PFSK-1 (cell line): ENCODE measurements around the gene LAMA3.

Experiments
- FOXP2 ChIP-seq: optimal IDR thresholded peaks from 2 replicates; pipeline ENCODE3; 2011; ENCODE audit warnings: borderline replicate concordance, control low read depth, inconsistent platforms; ENCODE audit not compliant: insufficient read depth; ENCODE audit errors: extremely low read length, extremely low read depth
- POLR2AphosphoS5 ChIP-seq: IDR thresholded peaks from 2 replicates; pipeline ENCODE4 v1.6.1; 2012; ENCODE audit warnings: low read depth, mild to moderate bottlenecking, control low read depth, low read length, moderate library complexity
- REST ChIP-seq, 2 experiments: IDR thresholded peaks; 2 replicates each; pipeline versions ENCODE4 v1.6.1 to v1.8.0; 2011 to 2012; ENCODE audit warnings: low read depth in 2 of 2, low read length in 2 of 2, control low read depth in 1 of 2, inconsistent platforms in 1 of 2, mild to moderate bottlenecking in 1 of 2, moderate library complexity in 1 of 2; ENCODE audit not compliant: insufficient read depth in 1 of 2
- SIN3A ChIP-seq: IDR thresholded peaks from 2 replicates; pipeline ENCODE4 v1.6.1; 2012; ENCODE audit warnings: mild to moderate bottlenecking, low read length, moderate library complexity, borderline replicate concordance; ENCODE audit not compliant: insufficient read depth
- TAF1 ChIP-seq: IDR thresholded peaks from 2 replicates; pipeline ENCODE4 v1.6.1; 2012; ENCODE audit warnings: low read length, control low read depth, borderline replicate concordance; ENCODE audit not compliant: insufficient read depth

The LAMA3 gene

DNA sequence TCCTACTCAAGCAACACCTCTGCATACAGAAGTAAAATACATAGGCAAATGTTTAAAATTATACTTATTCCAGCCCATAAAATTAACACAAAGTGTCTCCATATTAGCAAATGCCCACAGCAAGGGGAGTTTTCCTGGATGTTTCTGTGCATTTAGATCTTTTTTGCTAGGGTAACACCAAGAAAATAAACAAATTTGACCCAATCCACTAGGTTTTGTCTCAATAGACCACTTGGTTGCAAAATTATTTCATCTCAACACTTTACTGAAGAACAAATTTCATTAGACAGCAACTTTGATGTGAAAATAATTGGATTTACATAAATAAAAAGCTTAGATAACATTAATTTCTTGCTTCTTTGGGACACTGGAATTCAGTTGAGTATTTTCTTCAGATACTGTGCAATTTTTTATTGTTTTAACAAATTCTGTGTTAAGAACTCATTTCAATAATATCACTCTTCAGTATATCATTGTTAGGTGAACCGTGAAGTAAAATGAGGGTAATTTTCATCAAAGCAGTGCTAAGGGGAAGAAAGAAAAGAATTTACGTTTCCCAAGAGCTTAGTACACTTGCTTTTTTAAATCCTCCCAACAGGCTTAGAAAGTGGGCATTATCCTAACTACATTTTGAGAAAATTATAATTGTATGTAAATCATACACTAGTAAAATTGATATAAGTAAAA is 191.8 kb downstream of the LAMA3 start:
- TF ChIP-seq POLR2AphosphoS5 (no peak), REST (IDR thresholded peaks at IDR 0.05; ENCODE audit: insufficient read depth in 1 of 2, low read depth in 2 of 2, low read length in 2 of 2) (no peak), FOXP2 (no peak), SIN3A (no peak), TAF1 (no peak)

DNA sequence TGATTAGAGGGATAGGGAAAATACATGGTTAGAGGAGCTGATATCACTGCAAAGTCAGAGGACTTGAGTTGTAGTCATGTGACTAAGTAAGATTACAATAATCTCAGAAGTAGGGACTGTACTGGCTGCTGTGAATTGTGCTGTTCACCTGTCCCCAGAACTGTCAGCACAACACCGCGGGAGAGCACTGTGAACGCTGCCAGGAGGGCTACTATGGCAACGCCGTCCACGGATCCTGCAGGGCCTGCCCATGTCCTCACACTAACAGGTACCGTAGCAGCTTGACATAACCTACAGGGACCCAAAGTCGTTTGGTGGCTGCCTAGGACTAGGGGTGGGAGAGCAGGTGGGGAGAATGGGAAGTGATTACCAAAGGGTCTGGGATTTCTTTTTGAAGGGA is 192.5 kb downstream of the LAMA3 start:
- TF ChIP-seq POLR2AphosphoS5 (no peak), FOXP2 (no peak), SIN3A (no peak), TAF1 (no peak), REST (IDR thresholded peaks at IDR 0.05; ENCODE audit: insufficient read depth in 1 of 2, low read depth in 2 of 2, low read length in 2 of 2) (no peak)

- TF ChIP-seq REST (IDR thresholded peaks at IDR 0.05; ENCODE audit: insufficient read depth in 1 of 2, low read depth in 2 of 2, low read length in 2 of 2): no peak
These were observed 193.5 kb downstream of the LAMA3 start for GRCh38 chr18:23882616-23883276.

- TF ChIP-seq SIN3A (no peak), FOXP2 (no peak), TAF1 (no peak), POLR2AphosphoS5 (no peak), REST (IDR thresholded peaks at IDR 0.05; ENCODE audit: insufficient read depth in 1 of 2, low read depth in 2 of 2, low read length in 2 of 2) (no peak)
These were observed 194.1 kb downstream of the LAMA3 start for GRCh38 chr18:23883277-23883790.
